GM21786 (cell line): ENCODE measurements around the gene LIX1L.

ENCODE experiments used
- ATAC-seq: cut with Tn5 transposase; IDR thresholded peaks from one replicate; pipeline ENCODE4 v1.9.1; 2021; ENCODE audit not compliant: unreplicated experiment

LIX1L gene

DNA sequence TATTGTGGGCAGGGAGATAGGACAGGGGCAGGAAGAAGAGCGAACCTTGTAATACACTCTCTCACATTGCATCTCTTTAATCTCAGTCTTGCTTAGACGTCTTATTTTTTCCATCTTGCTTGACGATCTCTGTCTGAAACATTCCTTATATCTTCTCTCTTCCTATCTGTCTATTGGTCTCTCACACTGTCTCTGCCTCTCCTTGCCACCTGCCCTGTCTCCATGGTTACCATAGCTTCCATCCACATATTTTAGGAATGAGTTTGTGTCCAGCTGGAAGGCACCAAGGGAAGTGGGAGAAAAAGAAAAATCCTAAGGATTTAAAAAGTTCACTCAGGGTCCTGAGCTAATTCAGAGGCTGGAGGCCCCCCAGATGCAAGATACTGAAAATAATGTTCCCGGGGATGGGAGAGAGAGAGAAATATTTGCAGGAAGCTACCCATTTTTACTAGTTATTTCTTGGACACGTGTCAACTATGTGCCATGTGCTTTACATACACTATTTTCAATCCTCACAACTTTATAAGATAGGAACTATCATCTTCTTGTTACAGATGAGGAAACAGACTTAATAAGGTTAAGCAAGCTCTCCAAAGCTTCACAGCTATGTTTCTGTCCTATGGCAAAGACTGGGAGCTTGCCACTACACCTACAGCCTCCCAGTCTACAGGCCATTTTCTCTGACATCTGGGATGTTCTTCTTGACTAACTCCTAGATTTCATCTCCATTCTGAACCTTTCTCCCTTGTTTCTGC lies 5.6 kb upstream of the LIX1L start:
- no peak for ATAC-seq

DNA sequence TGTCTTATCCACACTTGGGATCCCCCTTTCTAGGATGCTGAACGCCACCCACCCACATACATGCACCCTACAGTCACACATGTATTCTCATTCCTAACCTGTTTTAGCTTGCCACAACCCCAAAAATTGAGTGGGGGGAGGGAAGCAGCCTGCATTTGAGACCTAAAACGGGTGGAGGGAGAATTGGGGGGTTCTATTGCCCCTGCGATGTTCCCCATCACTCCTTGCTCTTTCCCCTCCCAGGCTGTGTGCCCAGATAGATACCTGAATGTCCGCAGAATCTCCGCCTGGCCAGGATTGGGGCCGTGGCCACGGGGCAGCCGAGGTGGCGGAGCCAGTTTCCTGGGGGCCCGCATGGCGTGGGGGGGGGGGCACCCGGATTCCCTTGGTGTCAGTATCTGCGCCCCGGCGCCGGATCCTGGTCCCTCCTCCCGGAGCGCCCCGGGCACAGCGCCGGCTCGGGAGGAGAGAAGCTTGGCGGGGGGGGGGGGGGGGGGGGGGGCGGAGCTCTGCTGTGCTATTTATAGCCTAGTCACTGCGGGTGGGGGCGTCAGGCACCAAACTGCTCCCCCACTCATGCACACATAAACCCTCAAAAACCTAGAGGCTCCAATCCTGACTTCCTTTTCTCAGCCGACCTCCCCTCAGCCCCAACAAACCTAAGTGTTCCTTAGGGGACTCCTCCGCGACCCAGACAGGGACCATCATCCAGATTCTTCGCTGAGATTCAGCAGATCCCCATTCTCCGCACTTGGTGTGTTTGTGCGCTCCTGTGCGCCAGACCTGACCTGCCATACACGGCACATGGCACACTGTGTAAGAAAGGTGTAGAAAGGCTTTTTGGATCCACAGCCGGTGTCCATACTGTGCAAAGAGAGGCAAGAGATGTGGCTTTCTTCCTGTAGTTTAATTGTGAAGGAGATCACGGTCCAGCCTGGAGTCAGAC lies 4.6 kb upstream of the LIX1L start:
- ATAC-seq: no peak

- ATAC-seq: no peak
Measured at GRCh38 chr1:145961425-145962156, 3.8 kb upstream of the LIX1L start.

DNA sequence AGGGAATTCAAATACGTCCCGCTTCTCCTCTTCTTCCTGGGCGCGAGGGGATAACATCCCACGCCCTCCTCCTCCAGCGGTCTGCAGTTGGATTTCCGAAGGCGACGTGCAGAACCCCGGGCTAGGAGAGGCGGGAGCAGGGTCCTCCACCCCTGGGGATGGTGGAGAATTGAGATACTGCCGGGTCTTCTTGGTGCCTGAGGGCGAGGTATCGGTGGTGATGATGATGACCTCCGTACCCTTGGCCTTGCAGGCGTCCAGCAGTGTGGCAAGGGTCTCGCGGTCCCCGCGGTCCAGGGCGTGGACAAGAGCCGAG lies 3.2 kb upstream of the LIX1L start:
- no peak for ATAC-seq

DNA sequence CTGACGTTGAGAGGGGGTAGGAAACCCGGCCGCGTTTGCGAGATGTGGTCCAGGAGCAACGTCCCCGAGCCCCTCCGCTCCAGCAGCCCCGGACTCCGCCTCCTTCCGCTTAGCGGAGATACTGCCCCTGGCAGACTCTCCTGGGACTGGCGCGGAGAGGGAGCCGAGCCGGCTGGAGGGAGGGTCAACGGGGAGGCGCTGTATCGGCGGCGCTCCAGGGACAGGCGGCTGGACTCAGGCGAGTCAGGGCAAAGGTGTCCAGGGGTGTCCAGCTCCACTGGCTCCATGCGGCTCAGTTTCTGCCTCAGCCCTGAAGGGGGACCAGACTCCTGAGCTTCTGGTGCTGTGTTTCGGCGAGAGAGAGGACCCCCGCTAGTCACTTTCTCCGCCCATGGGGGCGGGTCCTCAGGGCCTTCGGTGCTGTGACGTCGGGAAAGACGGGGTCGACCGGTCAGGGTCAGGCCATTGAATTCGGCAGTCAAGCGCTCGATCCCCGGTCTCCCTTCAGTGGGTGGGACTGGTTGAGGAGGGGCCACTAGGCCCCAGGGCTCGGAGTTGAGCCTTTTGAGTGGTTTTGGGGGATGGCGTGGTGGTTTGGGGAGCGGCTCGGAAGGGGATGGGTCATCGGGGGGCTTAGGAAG lies 2.8 kb upstream of the LIX1L start:
- no peak for ATAC-seq

- ATAC-seq: no peak
Measured at GRCh38 chr1:145959957-145960467, 2.2 kb upstream of the LIX1L start.

DNA sequence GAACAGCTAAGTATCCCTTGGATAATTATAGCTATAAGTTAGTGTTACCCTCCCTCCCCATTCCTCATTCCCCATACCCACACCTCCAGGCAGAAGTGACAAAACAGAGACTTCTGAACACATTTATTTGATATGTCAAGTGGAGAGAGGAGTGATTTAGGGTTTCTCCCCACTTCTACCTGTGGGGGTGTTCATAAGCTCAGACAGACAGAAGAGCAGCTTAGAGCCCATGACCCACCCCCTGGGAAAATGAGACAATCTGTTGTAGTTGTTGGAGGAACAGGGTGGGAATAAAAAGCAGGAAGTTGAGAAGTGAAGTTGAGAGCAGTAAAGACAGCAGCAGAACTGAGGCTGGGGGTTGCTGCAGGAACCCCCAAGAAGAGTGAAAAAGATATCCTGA lies 1.5 kb upstream of the LIX1L start:
- ATAC-seq: no peak

DNA sequence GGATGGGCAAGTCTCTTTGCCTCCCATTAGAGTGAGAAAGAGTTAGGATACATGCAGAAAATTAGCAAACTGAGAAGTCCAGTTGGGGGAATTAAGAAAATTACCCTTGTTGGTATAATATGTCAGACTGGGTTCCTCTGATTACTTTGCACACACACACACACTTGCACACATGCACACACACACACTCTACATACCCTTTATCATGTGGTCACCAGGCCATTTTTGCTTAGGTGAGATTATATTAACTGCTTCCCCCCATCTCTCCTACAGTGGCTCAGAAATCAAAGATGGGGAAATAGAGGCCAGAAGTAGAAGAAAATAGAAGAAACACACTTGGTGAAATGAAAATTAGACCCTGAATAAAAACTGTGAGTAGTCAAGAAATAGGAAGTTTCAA lies 917 bp upstream of the LIX1L start:
- ATAC-seq: no peak

DNA sequence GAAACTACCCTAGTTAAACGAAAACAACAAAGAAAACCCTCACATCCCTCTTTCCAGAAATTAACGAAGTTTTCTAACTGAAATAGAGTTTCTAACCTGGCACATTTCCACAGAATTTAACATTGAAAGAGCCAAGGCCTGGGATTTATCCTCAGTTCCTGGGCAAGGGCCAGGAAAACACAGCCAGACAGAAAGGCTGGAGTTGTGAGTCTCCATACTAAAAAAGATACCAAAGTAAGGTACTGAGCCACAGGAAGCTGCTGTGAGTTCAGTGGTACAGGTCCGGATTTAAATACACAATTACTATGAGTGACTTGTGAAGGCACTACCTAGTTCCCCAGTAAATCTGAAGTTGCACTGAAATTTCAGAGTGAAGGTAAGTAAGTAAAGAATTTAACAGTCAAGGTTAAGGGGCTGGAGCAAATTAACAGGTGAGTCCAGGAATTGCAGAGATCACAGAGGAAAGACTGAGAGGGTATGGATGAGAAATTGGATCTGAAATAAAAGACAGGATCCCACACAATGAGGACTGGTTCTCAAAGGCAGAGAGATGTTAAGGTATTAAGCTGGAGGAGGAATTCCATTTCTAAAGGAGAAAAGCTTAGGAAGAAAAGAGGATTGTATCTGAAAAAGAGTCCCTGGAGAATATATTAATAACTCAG lies 905 bp downstream of the LIX1L start:
- no peak for ATAC-seq

DNA sequence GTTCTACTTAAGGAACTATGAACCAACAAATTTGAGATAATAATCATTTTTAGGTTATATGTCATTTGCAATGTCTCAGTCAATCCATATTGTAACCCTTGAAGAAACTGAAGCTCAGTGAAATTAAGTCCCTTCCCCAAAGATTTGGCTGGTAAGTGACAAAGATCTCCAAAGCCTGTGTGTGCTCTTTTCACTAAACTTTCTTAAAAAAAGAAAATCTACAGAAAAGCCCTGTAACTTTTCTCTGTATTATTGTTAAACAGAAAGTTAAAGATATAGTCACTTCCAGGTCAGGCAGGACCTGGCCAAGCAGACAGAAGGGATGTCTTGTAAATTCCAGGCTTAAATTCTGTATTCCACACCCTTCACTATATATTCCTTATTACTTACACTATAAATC lies 1.5 kb downstream of the LIX1L start:
- no peak for ATAC-seq

DNA sequence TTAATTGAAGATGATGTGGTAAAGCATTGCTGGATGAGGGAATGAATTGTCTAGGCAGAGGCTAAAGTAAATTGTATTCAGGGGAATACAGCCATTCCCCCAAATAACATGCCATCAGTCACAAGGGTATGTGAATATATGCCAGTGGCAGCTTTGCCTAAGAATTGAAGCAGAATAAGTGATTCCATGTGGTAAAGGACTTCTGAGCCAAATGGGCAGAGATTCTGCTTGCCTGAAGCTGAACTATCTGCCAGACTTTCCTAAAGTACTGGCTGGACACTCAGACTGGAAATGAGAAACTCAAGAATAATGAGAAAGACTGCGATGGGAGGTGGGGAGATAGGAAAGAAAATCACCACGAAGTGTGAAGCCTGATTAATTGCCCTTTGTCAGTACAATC lies 2.4 kb downstream of the LIX1L start:
- no peak for ATAC-seq

DNA sequence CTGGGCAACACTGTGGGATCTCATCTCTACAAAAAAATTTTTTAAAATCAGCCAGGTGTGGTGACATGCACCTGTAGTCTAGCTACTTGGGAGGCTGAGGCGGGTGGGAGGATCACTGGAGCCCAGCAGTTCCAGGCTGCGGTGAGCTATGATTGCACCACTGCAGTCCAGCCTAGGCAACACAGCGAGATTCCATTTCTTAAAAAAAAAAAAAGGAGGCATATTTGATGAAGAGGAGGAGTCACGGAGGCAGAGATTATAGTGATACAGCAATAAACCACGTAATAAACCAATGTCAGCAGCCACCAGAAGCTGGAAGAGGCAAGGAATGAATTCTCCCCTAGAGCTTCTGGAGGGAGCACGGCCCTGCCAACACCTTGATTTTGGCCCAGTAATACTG lies 4.0 kb downstream of the LIX1L start:
- no peak for ATAC-seq

DNA sequence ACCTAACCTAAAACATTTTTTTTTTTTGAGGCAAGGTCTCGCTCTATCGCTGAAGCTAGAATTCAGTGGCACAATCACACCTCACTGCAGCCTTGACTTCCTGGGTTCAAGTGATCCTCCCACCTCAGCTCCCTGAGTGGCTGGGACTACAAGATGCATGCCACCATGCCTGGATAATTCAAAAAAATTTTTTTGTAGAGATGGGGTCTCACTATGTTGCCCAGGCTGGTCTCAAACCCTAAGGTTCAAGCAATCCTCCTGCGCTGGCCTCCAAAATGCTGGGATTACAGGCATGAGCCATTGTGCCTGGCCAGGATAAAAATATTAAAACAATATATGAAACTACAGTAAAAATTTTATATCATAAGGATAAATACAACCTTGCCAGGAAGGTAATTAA lies 4.9 kb downstream of the LIX1L start:
- ATAC-seq: no peak

DNA sequence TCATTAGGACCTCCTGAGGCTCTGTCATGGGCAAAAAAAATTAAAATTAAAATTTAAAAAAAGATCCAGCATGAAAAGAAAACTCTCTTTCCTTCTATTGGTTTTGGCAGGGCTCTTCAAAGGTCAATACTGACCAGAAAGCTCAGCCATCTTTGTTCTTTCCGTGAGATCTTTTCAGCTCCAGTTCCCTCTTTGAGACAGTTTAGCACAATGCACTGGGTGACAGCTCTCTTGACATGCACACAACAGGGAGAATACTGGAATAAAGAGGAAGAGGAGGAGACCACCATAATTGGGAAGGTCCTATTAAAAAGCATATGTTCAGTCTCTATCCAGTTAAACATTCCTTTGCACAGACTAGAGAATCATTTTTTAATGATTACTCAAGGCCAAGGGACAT lies 6.3 kb downstream of the LIX1L start:
- no peak for ATAC-seq

DNA sequence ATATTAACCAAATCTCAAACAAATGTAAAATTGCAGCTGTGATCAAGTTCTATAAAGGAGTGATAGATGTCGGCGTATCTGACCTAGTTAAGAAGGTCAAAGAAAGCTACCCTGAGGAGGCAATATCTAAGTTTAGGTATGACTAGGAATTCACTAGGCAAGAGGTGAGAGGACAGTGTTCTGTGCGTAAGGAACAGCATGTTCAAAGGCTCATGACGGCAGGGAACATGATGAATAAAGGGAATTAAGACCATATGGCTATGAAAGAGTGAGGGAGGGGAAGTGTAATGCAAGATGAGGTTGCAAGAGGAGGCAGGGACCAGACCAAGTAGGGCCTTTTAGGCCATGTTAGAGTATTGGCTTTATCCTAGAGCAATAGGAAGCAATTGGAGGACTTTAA lies 8.6 kb downstream of the LIX1L start:
- ATAC-seq: no peak

GRCh38 chr1:145947551-145947950 lies 10.3 kb downstream of the LIX1L start:
- ATAC-seq: no peak

GRCh38 chr1:145946477-145946986 lies 11.3 kb downstream of the LIX1L start:
- ATAC-seq: no peak

- no peak for ATAC-seq
Measured at GRCh38 chr1:145944532-145944931, 13.3 kb downstream of the LIX1L start.

- no peak for ATAC-seq
Measured at GRCh38 chr1:145942871-145943270, 14.9 kb downstream of the LIX1L start.

DNA sequence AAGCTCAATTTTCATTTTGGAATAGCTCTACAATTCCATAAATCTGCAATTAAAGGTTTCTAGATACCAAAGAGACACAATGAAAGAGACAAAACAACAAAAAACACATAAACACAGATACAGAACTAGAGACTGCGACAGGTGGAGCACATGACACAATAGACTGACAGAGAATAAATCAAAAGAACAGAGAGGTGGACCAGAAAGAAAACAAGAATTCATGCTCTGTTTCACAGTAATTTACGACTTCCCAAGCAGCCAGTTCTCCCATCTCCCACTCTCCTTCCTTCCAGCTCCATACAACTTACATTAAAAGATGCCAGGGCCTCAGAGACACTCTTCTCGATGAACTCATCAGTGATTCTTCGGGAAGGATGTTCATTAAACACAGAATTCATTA lies 15.4 kb downstream of the LIX1L start:
- no peak for ATAC-seq
